ENCODE data around the gene TPCN2.

The TPCN2 gene

GRCh38 chr11:69166218-69167115 lies 117.7 kb downstream of the TPCN2 start:
- no peak overlapping the region for H3K4me3 ChIP-seq (ENCODE audit: low read depth in 1 of 2, low read length in 2 of 2)
- no peak for DNase-seq

GRCh38 chr11:69167130-69167915 lies 118.6 kb downstream of the TPCN2 start:
- Histone ChIP-seq H4K20me1 (ENCODE audit: insufficient read depth, low read length) (no peaks in the 10 kb centered on the region), H3K36me3 (ENCODE audit: insufficient read depth, low read length) (no peaks in the 10 kb centered on the region), H3K27ac (ENCODE audit: low read length) (no peak overlapping the region), H2AFZ (ENCODE audit: low read depth, low read length) (no peak overlapping the region), H3K9ac (ENCODE audit: low read depth, low read length) (no peak overlapping the region), H3K4me2 (ENCODE audit: insufficient read depth, low read length) (no peak overlapping the region), H3K4me3 (ENCODE audit: low read depth in 1 of 2, low read length in 2 of 2) (no peak overlapping the region), H3K9me3 (ENCODE audit: insufficient read depth, low read length, severe bottlenecking) (no peaks in the 10 kb centered on the region), H3K27me3 (ENCODE audit: insufficient read depth, low read length, poor library complexity) (peaks cover 4% of the 10 kb centered on the region), H3K4me1 (ENCODE audit: insufficient read depth, low read length) (no peaks in the 10 kb centered on the region), H3K79me2 (ENCODE audit: insufficient read depth, low read length) (no peaks in the 10 kb centered on the region)
- no peak for TF ChIP-seq CTCF (IDR thresholded peaks at IDR 0.05; ENCODE audit: borderline replicate concordance, extremely low read depth, low read length, poor library complexity, severe bottlenecking)
- TF ChIP-seq EZH2 (IDR thresholded peaks at IDR 0.05; ENCODE audit: borderline replicate concordance, low read depth, low read length, severe bottlenecking): no peak
- ATAC-seq (ENCODE audit: insufficient read depth, low read depth) (no peak), DNase-seq (no peak)

More at GRCh38 chr11:69166218-69167115, 117.7 kb downstream of the TPCN2 start:
- Histone ChIP-seq H3K79me2 (ENCODE audit: insufficient read depth, low read length) (no peaks in the 10 kb centered on the region), H3K36me3 (ENCODE audit: insufficient read depth, low read length) (no peaks in the 10 kb centered on the region), H3K27me3 (ENCODE audit: insufficient read depth, low read length, poor library complexity) (peaks cover 4% of the 10 kb centered on the region), H3K4me2 (ENCODE audit: insufficient read depth, low read length) (no peak overlapping the region), H4K20me1 (ENCODE audit: insufficient read depth, low read length) (no peaks in the 10 kb centered on the region), H3K9ac (ENCODE audit: low read depth, low read length) (no peak overlapping the region), H2AFZ (ENCODE audit: low read depth, low read length) (no peak overlapping the region), H3K9me3 (ENCODE audit: insufficient read depth, low read length, severe bottlenecking) (no peaks in the 10 kb centered on the region), H3K4me1 (ENCODE audit: insufficient read depth, low read length) (no peaks in the 10 kb centered on the region), H3K27ac (ENCODE audit: low read length) (no peak overlapping the region)
- no peak for TF ChIP-seq CTCF (IDR thresholded peaks at IDR 0.05; ENCODE audit: borderline replicate concordance, extremely low read depth, low read length, poor library complexity, severe bottlenecking)
- peak; percentile 29; the same call in 1 of the 3 replicates for ATAC-seq (ENCODE audit: insufficient read depth, low read depth)

GRCh38 chr11:69167916-69168691 lies 119.4 kb downstream of the TPCN2 start:
- no peaks in the 10 kb centered on the region for H3K9me3 ChIP-seq (ENCODE audit: insufficient read depth, low read length, severe bottlenecking)
- no peak for DNase-seq
- H3K4me2 ChIP-seq (ENCODE audit: insufficient read depth, low read length): no peak overlapping the region
- no peaks in the 10 kb centered on the region for H3K4me1 ChIP-seq (ENCODE audit: insufficient read depth, low read length)
- H4K20me1 ChIP-seq (ENCODE audit: insufficient read depth, low read length): no peaks in the 10 kb centered on the region
- H3K4me3 ChIP-seq (ENCODE audit: low read depth in 1 of 2, low read length in 2 of 2): no peak overlapping the region
- H3K79me2 ChIP-seq (ENCODE audit: insufficient read depth, low read length): no peaks in the 10 kb centered on the region
- no peaks in the 10 kb centered on the region for H3K36me3 ChIP-seq (ENCODE audit: insufficient read depth, low read length)
- no peak overlapping the region for H2AFZ ChIP-seq (ENCODE audit: low read depth, low read length)
- TF ChIP-seq EZH2 (IDR thresholded peaks at IDR 0.05; ENCODE audit: borderline replicate concordance, low read depth, low read length, severe bottlenecking): no peak
- TF ChIP-seq CTCF (IDR thresholded peaks at IDR 0.05; ENCODE audit: borderline replicate concordance, extremely low read depth, low read length, poor library complexity, severe bottlenecking): no peak
- H3K9ac ChIP-seq (ENCODE audit: low read depth, low read length): no peak overlapping the region
- ATAC-seq (ENCODE audit: insufficient read depth, low read depth): no peak
- peaks cover 4% of the 10 kb centered on the region for H3K27me3 ChIP-seq (ENCODE audit: insufficient read depth, low read length, poor library complexity)
- no peak overlapping the region for H3K27ac ChIP-seq (ENCODE audit: low read length)

Data from DND-41 (cell line).